ENCODE data around the gene DHRS7B.

DNA sequence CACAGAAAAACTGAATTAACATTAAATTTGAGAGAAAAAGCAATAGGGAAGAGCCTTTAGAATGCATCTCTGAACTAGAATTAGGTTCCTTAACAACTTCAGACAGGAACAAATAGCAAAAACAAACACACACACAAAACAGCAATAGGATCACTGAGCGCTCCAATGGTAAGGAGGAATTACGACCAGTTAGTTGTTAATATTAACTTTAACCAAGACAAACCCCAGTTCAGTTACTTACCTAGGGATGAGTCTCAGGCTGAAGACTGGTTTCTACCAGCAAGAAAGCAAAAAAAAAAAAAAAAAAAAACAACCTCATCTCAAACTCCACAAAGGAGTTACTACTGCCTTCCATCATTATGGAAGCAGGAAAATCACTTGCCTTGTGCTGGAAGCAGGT is 14.6 kb downstream of the DHRS7B start:
- no peak for TF ChIP-seq SIN3A (IDR thresholded peaks at IDR 0.05; ENCODE audit: borderline replicate concordance, insufficient read depth, low read length)
- TF ChIP-seq POLR2AphosphoS5 (IDR thresholded peaks at IDR 0.05; ENCODE audit: low read depth, low read length): no peak
- TF ChIP-seq REST (IDR thresholded peaks at IDR 0.05; ENCODE audit: insufficient read depth in 1 of 2, low read depth in 2 of 2, low read length in 2 of 2): no peak
- no peak for TF ChIP-seq TAF1 (IDR thresholded peaks at IDR 0.05; ENCODE audit: borderline replicate concordance, insufficient read depth, low read length)
